Sigmoid colon (tissue), 4 donors: ENCODE results near the gene ZNF275.

Experiments
- CTCF ChIP-seq, 4 experiments: fragments of 450-650 bp in 3 of 4; fragments of 200-600 bp in 1 of 4; IDR thresholded peaks; one replicate each; pipeline ENCODE4 v1.5.1; 2016 to 2019; ENCODE audit warnings: antibody characterized with exemption in 4 of 4, mild to moderate bottlenecking in 3 of 4, moderate library complexity in 2 of 4
- EP300 ChIP-seq, 4 donors: sonication (generic); formaldehyde crosslinking; IDR thresholded peaks; one replicate each; pipeline ENCODE4 v1.6.1; 2017; ENCODE audit warnings: antibody characterized with exemption in 4 of 4
- POLR2A ChIP-seq, 2 donors: fragments of 450-650 bp; IDR thresholded peaks; one replicate each; pipeline ENCODE4 v1.6.1; 2016; ENCODE audit warnings: antibody characterized with exemption in 2 of 2, mild to moderate bottlenecking in 2 of 2, moderate library complexity in 2 of 2
- POLR2AphosphoS5 ChIP-seq, 4 donors: sonication (generic); formaldehyde crosslinking; IDR thresholded peaks; one replicate each; pipeline ENCODE4 v1.6.1; 2017; ENCODE audit warnings: antibody characterized with exemption in 4 of 4

DNA sequence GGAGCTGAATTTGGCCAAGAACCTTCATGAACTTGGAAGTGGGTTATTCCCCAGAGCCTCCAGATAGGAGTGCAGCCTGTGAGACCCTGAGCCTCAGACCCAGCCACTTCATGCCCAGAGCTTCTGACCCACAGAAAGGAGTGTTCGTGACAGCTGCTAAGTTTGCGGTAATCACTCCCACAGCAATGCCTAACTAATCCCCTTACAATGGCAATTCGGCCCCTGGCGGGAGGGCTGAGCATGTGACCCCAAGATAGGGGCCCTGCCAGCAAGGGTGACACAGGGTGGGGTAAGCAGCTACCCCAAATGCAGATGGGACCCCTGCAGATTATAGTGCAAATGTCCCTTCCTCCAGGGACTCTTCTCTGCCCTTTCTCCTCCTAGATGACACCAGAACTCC is 44.7 kb downstream of the ZNF275 start:
- no peak for TF ChIP-seq POLR2AphosphoS5 (IDR thresholded peaks at IDR 0.05)
- no peak for TF ChIP-seq POLR2A (IDR thresholded peaks at IDR 0.05)
- TF ChIP-seq CTCF (IDR thresholded peaks at IDR 0.05): no peak
- no peak for TF ChIP-seq EP300 (IDR thresholded peaks at IDR 0.05)
